Neutrophil (primary cell): Measurements from ENCODE around the gene ATP8B1.

Experiments
- H3K27ac ChIP-seq: fragments of 200-600 bp; sonication (generic); 2 replicates; pipeline ENCODE4 v1.5.1; 2016; ENCODE audit warnings: mild to moderate bottlenecking, moderate library complexity
- H3K27me3 ChIP-seq: fragments of 200-600 bp; sonication (generic); 2 replicates; pipeline ENCODE4 v1.6.0; 2016; ENCODE audit warnings: mild to moderate bottlenecking
- H3K36me3 ChIP-seq: fragments of 200-600 bp; sonication (generic); 2 replicates; pipeline ENCODE4 v1.5.1; 2017
- H3K4me1 ChIP-seq, 2 experiments: fragments of 200-600 bp in 1 of 2; sonication (generic) in 1 of 2; 1 replicate in 1 of 2; 2 replicates in 1 of 2; pipeline versions ENCODE4 v1.5.1 to v1.6.1; 2013 to 2016; ENCODE audit warnings: low read depth in 1 of 2, low read length in 1 of 2, mild to moderate bottlenecking in 1 of 2, moderate library complexity in 1 of 2; ENCODE audit not compliant: control insufficient read depth in 1 of 2, insufficient read depth in 1 of 2
- H3K4me3 ChIP-seq, 2 experiments: fragments of 200-600 bp in 1 of 2; sonication (generic) in 1 of 2; 1 replicate in 1 of 2; 2 replicates in 1 of 2; pipeline ENCODE4 v1.5.1; 2013 to 2016; ENCODE audit warnings: low read depth in 1 of 2, low read length in 1 of 2, mild to moderate bottlenecking in 1 of 2, moderate library complexity in 1 of 2
- H3K9me3 ChIP-seq: fragments of 200-600 bp; sonication (generic); 2 replicates; pipeline ENCODE4 v1.5.1; 2016
- TF ChIP-seq, protein P1 (sequence below): fragments of 200-600 bp; sonication (generic); IDR thresholded peaks from 2 replicates; pipeline ENCODE4 v1.5.1; 2016; ENCODE audit warnings: antibody characterized with exemption

ATP8B1 gene

DNA sequence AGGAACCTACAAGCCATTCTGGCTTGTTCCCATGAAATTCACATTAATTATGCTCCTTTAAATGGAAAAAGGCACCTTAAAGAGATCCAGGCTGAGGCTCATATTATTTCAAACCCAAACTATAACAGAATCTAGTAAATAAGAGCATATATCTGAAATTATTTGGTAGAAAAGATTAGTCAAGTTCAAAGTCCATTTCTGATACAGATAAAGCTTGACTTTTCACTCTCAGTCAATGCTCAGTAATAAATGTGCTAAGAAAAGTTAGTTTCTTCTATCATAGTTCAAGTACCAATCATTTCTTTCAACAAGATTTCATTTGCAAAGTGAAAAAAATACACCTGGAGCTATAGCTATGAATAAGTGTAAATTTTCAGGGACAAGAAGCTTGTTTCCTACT, 119.6 kb downstream of the ATP8B1 start:
- H3K4me1 ChIP-seq, result no peaks in the 10 kb centered on the region
- no peaks in the 10 kb centered on the region for H3K36me3 ChIP-seq
- no peak overlapping the region for H3K27ac ChIP-seq

DNA sequence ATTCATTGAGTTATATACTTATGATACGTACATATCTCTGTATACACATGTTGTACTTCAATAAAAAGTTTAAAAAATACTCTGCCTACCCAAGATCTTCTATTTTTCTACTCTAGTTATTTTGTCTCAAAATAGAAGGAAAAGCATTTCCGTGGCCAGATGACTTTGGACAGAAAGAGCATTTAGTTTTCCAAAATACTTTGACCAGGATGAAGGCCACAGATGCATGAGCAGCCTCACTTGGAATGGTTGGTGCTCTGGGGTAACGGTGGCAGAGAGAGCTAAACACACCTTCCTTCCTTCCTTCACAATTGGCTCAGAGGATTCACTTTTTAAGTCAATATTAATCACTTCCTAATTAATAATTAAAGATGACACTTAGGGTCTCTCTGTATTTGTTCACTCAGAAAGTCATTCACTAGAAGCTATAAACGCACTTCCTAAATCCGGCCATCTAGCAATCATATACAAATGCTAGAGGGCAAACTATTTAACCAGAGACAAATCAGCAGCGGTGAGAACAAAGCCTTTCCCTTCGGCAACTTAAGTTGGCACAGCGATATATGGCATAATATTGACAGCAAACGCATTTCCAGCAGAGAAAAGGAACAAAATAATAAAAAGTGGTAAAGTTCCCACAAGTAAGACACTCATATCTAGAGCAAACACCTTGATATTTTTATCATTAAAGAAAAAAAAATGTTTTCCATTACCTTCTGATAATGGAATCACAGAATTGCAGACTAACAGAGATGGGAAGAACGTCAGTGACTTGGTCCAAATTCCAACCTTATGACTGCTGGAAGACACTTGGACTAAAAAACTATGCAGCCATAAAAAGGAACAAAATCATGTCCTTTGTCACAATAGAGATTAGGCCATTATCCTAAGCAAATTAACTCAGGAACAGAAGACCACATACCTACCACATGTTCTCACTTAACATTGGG, 125.6 kb downstream of the ATP8B1 start:
- Histone ChIP-seq H3K27ac (no peak overlapping the region), H3K36me3 (no peaks in the 10 kb centered on the region), H3K4me3 (no peak overlapping the region), H3K4me1 (no peaks in the 10 kb centered on the region), H3K9me3 (no peaks in the 10 kb centered on the region), H3K27me3 (no peaks in the 10 kb centered on the region)
- TF ChIP-seq, protein P1, sequence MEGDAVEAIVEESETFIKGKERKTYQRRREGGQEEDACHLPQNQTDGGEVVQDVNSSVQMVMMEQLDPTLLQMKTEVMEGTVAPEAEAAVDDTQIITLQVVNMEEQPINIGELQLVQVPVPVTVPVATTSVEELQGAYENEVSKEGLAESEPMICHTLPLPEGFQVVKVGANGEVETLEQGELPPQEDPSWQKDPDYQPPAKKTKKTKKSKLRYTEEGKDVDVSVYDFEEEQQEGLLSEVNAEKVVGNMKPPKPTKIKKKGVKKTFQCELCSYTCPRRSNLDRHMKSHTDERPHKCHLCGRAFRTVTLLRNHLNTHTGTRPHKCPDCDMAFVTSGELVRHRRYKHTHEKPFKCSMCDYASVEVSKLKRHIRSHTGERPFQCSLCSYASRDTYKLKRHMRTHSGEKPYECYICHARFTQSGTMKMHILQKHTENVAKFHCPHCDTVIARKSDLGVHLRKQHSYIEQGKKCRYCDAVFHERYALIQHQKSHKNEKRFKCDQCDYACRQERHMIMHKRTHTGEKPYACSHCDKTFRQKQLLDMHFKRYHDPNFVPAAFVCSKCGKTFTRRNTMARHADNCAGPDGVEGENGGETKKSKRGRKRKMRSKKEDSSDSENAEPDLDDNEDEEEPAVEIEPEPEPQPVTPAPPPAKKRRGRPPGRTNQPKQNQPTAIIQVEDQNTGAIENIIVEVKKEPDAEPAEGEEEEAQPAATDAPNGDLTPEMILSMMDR, result no peak

More for the DNA sequence above, 119.6 kb downstream of the ATP8B1 start:
- H3K27me3 ChIP-seq, result no peaks in the 10 kb centered on the region
- TF ChIP-seq, protein P1, result no peak
- no peaks in the 10 kb centered on the region for H3K9me3 ChIP-seq
- H3K4me3 ChIP-seq, result no peak overlapping the region

DNA sequence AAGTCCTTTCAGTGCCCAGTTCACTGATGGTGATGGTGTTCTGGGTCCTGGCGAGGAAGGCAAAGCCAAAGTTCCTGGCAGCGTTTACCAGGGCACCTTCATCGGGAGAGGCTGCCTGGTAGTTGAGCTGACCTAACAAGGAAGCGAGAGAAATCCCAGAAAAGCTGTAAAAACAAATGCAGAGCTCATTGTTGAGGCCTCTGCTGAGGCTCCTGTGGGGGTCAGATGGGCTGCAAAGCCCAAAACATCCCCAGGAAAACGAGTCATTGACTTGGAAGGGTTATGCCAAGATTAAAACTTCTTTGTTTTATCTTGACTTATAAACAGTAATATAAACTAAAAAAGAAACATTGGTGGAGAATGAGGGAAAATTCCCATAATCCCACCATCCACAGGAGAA, 128.2 kb downstream of the ATP8B1 start:
- no peaks in the 10 kb centered on the region for H3K27me3 ChIP-seq
- H3K27ac ChIP-seq, result no peak overlapping the region
- H3K9me3 ChIP-seq, result no peaks in the 10 kb centered on the region
- no peaks in the 10 kb centered on the region for H3K4me1 ChIP-seq
- H3K4me3 ChIP-seq, result no peak overlapping the region
- no peaks in the 10 kb centered on the region for H3K36me3 ChIP-seq
- TF ChIP-seq, protein P1, result no peak

DNA sequence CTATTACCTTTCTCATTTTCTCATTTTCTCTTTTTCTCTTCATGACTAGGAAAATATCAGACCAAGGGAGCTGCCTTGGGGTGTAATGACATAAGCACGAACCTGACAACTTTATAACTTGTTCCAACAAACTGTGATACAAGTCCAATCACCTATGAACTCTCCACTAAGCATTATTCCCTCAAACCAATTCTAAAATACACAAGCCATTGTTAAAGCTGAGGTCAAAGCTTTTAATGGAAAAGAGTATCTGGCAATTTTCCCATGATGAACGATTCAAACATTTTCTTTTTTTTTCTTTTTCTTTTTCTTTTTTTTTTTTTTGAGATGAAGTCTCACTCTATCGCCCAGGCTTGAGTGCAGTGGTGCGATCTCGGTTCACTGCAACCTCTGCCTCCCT, 133.1 kb downstream of the ATP8B1 start:
- TF ChIP-seq, protein P1, result no peak
- H3K36me3 ChIP-seq, result no peaks in the 10 kb centered on the region
- H3K27ac ChIP-seq, result no peak overlapping the region
- no peaks in the 10 kb centered on the region for H3K27me3 ChIP-seq
- no peak overlapping the region for H3K4me3 ChIP-seq
- peaks cover 29 to 32% of the 10 kb centered on the region in 2 experiments for H3K4me1 ChIP-seq
- no peaks in the 10 kb centered on the region for H3K9me3 ChIP-seq

DNA sequence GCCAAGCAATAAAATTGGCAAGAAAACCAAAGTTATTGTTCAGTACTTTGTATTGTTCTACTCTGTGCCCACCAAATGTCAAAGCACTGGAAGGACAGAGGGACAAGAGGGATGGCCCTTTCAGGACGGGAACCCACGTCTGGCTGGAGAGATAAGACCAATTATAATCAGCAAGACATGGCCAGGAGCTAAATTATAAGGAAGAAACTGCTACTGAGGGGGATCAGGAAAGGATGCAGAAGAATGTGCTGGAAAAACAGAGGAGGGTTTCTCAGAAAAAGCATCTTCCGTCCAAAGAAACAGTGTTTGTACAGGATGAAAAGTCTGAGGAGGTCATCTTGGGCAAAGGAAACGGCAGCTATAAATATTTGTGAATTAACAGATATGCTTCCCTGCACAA, 135.1 kb downstream of the ATP8B1 start:
- Histone ChIP-seq H3K36me3 (no peaks in the 10 kb centered on the region), H3K4me3 (no peak overlapping the region), H3K4me1 (peaks cover 36 to 41% of the 10 kb centered on the region in 2 experiments), H3K27me3 (no peaks in the 10 kb centered on the region), H3K27ac (no peak overlapping the region), H3K9me3 (no peaks in the 10 kb centered on the region)
- TF ChIP-seq, protein P1, result no peak
